HuH-7 (cell line): ENCODE measurements around the gene BSCL2.
A peak's percentile ranks its signal among the peaks of the same experiment; 100 is the strongest.
"Not testable (repeated sequence)": the region's sequence is repeated elsewhere in the genome, so short reads cannot be mapped to it uniquely, and the experiment has no call there.

Experiments used
- DNase-seq: peaks from one replicate; pipeline ENCODE4 v3.0.0; 2011; ENCODE audit warnings: low spot score

The BSCL2 gene

DNA sequence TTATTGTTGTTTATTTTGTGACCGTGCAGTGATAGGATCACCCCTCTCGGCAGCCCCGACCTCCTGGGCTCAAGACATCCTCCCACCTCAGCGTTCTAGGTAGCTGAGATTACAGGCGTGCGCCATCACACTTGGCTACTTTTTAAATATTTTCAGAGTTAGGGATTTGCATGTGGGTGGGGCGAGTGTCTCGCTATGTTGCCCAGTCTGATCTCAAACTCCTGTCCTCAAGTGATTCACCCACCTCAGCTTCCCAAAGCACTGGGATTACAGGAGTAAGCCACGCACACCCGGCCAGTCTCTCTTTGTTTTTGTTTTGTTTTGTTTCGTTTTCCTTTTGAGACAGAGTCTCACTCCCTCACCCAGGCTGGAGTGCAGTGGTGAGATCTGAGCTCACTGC, 52.9 kb downstream of the BSCL2 start:
- no peak for DNase-seq

DNA sequence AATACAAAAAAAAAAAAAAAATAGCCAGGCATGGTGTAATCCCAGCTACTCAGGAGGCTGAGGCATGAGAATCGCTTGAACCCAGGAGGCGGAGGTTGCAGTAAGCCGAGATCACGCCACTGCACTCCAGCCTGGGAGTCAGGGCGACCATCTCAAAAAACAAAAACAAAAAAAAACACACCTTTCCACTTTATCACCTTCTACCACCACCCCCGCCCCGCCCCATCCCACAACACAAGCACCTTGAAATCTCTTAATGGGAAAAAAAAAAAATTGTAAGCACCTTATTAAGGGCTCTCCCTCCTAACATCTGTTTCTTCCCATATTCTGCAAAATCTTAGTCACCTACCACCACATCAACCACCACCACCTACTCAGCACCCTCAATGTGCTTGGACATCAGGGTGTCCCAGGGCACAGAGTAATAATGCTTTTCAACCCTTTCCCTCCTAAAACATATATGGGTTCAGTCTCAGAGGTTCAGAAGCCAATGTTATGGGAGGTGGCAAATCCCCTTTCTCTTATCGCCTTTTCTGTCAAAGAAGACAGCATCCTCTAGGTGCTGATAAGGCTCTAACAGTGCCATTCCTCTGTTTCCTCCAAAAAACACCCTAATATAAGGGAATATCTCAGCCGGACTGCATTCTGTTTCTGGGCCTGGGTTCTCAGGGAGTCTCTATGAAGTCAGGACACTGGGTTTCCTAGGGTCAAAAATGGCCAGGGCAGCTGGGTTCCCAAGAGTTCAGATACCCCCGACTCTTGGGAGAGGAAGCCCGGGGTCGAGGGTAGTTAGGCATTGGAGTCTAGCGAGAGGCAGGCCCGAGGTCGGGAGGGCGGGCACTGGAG, 54.8 kb downstream of the BSCL2 start:
- DNase-seq, result no peak

DNA sequence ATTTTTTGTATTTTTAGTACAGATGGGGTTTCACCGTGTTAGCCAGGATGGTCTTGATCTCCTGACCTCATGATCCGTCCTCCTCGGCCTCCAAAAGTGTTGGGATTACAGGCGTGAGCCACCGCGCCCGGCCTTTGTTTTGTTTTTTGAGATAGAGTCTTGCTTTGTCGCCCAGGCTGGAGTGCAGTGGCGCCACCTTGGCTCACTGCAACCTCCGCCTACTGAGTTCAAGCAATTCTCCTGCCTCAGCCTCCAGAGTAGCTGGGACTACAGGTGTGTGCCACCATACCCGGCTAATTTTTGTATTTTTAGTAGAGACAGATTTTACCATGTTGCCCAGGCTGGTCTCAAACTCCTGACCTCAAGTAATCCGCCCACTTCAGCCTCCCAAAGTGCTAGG, 56.9 kb downstream of the BSCL2 start:
- DNase-seq, result not testable (repeated sequence)

DNA sequence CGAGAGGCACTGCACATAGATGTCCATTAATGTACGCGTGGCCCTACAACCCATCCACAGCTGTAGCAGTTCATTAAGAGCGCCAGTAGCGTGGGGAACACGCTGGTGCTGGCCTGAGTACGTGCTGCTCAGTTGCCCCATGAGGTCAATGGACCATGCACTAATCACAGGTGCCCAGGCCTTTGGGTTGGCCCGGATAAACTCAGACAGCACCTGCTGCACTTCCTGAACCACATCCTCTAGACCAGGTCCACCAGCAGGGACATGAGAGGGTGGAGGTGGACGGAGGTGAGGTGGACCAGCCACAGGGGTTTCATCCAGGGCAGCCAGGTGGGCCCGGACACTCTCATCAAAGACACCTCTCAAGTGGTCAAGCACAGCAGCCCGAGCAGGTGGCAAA, 57.7 kb downstream of the BSCL2 start:
- no peak for DNase-seq

DNA sequence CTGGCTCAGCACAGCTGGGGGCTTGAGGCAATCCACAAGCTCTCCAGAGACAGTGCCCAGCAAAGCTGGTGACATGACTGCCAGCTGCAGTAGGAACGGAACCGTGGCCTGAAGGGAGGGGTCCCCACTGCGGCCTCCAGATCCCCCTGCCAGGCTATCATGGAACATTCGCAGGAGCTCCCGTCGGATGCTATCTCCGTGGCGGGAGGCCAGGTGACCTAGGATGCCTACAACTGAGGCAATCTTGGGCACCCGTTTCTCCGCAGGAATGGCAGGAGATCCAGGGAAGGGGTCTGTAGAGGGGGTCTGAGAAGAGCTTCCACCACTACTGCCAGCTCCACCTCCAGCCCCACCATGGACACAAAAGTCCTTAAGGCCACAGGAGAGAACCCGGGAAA, 58.3 kb downstream of the BSCL2 start:
- no peak for DNase-seq

DNA sequence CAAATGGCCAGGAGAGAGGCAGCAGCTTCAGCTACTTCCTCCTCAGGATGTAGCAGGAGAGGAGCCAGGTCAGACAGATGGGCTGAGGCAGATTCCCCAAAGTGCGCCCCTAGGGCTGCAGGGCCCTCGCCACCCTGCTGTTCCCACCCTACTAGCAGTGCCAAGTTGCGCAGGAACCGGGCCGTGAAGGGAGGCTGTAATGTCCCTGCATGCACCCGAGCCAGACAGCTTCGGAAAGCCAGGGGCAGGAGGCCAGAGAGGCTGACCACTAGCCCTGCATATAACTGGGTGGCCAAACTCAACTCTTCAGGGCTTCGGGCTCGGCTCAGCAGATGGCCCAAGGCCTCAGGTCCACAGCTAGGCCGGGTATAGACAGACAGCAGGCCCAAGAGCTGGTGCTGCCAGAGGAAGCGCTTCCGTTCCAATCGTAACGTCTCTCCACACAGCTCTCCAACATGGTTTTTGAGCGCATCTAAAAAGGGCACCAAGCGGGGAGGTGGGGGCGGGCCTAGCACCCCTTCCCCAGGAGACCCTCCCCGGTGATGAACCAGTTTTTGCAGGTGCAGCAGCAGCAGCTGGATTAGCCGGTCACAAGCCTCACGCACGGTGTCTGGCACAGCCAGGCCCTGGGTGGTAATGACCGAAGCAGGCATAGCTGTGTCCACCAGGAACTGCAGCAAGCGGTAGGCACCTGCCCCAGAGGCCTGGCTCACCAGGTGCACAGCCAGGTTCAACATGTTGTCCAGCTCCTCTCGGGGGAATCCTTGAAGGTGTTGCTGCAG, 58.8 kb downstream of the BSCL2 start:
- no peak for DNase-seq

DNA sequence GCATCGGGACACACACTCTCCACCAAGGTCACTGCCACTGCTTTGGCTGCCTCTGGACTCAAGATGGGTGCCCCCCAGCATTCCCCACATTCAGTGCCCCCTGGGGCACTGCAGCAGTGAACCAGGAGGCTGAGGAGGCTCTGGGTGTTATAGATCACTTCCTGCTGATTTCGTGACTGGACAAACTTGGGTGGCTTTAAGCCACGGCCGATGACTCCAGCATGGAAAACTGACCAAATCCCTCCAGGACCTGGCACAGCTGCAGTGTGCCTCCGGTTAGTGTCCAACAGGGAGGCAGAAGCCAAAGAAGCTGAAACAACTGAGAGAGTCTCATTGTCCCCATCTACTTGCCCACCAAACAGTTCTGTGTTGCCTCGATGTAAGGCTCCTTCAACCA, 59.6 kb downstream of the BSCL2 start:
- DNase-seq, result no peak

DNA sequence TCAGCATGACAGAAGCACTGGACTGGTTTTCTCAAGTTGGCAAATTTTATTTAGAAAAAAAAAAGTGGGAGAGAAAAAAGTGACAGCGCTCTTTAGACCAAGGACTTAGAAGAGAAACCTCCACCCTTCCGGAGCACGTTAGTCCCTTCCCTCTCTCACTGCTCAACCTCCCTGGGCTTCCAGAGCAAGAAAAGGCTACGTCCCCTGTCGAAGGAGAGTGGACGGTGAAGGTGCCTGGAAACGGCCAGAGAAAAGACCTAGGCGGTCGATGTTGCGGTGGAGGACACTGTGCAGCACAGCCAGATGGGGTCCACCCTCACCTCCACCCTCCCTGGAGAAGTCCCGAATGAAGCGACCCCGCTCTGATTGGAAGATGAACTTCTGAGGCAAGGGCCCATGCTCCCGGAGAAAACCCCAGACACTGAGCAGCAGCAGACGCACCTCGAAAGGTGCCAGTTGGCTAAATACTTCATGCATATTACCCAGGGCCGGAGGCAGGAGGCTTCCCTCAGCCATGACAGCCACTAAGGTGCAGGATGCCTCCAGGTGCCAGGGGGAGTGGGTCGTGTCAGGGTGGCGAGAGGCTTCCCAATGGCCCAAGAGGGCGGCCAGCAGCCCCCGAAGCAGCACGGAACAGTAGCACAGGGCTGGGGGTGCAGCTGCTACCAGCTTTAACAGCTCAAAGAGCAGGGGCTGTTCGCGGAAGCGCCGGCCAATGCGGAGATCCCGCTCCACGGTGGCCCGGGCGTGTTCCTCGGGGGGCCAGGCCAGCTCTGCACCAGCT, 60.2 kb downstream of the BSCL2 start:
- no peak for DNase-seq

DNA sequence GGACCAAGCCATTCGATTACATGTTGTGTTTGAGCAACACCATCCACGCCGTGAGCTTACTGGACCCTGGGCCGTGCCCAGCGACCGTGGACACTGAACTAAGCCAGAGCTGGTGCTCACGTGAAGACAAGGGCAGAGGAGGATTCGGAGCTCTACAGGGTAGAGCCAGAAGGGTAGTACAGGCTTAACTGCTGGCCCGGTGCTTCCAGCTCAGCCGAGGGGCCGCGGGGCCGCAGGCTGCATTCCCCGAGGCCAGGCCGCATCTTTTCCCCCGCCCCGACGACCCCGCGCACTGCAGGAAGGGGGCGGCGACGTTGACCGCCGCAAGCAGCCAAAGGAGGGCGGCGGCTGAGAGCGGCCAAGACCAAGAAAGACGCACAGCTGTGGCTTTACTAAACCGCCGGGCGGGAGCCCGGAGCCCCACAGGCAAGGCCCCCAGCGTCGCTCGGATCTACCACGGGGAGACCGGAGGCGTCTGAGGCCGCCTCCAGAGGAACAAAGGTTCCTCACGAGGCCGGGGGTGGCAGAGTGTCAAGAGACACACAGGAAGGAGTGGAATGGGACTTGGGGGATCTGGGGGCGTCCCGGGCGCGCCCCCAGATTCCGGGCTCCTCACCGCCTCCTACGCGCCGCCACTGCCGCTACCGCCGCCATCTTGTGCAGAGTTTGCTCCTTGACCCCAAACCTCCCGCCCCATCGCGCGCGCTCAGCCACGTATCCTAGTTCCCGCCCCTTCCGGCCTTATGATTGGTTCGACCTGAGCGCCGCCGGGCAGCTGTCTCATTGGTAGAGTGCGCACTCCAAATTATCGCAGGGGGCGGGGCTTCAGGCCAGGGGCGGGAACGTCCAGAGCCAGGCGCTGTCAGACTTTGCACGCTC, 61.0 kb downstream of the BSCL2 start, which contains the start of gene GANAB:
Gene GANAB, minus strand, starts transcription at position 668 of the 879 bp plus-strand sequence. Its CDS starts 14 bp downstream, at position 654.
- DNase-seq, result peak; percentile 99

DNA sequence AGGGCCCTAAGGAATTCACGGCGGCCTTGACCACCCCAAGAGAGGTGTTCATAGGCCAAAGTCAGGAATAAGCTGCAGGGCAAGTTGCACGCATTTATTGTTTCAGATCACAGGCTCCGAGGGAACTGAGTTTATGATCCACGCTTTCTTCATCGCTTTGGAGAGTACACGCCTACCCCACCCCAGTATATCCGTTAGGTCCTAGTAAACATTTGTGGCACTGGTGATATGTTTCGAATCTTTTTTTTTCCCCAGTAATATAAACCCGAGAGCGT, 61.6 kb downstream of the BSCL2 start:
- DNase-seq, result no peak

DNA sequence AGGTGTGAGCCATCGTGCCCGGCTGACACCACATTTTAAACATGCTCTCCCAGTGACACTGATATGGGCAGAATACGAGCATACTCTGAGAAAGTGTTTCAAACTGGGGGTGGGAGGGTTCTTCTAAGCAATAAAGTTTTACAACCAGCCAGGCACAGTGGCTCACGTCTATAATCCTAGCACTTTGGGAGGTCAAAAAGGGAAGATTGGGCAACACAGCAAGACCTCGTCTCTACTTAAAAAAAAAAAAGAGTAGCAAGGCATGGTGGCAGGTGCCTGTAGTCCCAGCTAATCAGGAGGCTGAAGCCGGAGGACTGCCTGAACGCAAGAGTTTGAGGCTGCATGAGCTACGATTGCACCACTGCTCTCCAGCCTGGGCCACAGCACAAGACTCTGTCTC, 63.0 kb downstream of the BSCL2 start:
- DNase-seq, result no peak
